Kidney epithelial cell (primary cell): ENCODE results near the gene ZNF37A. TPM values are rescaled to one million over a fixed set of nuclear protein-coding genes. Genes with fewer than 3 reads are reported as not detected.
A peak's percentile ranks its signal among the peaks of the same experiment; 100 is the strongest.
"Not testable (repeated sequence)": the region's sequence is repeated elsewhere in the genome, so short reads cannot be mapped to it uniquely, and the experiment has no call there.

Source experiments
- DNase-seq: peaks from one replicate; pipeline ENCODE4 v3.0.0-alpha.2; 2010; ENCODE audit warnings: low read depth
- H3K27me3 ChIP-seq: 2 replicates; pipeline ENCODE4 v1.6.0; 2011; ENCODE audit warnings: low read length; ENCODE audit not compliant: control insufficient read depth, insufficient read depth
- H3K36me3 ChIP-seq: 2 replicates; pipeline ENCODE4 v1.5.1; 2011; ENCODE audit warnings: low read length; ENCODE audit not compliant: control insufficient read depth, insufficient read depth
- H3K4me3 ChIP-seq: 2 replicates; pipeline ENCODE4 v1.5.1; 2011; ENCODE audit warnings: low read depth, mild to moderate bottlenecking, control low read depth, low read length
- total RNA-seq: library from RNA; depleted of rRNA; stranded (reverse); fragments of >200 nt; gene quantifications from 2 replicates; pipeline ENCODE4 v1.2.3, GENCODE V29; 2015
- TF ChIP-seq, protein P1 (sequence below): IDR thresholded peaks from 2 replicates; pipeline ENCODE4 v1.5.1; 2011; ENCODE audit warnings: mild to moderate bottlenecking, moderate library complexity, low read length, control low read depth, inconsistent platforms; ENCODE audit not compliant: insufficient read depth, poor library complexity, severe bottlenecking

Gene ZNF37A
- total RNA-seq, 1 donor from 2014 or later = 10.8 TPM

DNA sequence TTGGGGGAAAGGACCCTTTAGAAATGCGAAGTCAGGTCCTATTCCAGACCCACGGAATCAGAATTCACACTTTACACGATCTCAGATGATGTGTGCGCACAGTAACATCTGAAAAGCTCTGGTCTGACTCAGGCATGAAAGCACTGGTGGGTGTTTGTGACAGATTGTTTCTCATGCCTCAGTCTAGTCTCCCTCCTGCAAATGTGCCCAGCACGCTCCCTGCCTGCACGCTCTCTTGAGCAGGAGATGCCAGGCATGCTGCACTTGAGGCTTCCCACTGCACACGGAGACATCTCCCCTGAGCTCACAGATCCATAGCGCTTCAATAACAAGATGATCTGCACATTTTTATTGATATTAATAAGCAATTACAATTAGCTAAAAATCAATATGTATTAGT, 23.6 kb upstream of the ZNF37A start:
- no peak for DNase-seq
- TF ChIP-seq, protein P1, sequence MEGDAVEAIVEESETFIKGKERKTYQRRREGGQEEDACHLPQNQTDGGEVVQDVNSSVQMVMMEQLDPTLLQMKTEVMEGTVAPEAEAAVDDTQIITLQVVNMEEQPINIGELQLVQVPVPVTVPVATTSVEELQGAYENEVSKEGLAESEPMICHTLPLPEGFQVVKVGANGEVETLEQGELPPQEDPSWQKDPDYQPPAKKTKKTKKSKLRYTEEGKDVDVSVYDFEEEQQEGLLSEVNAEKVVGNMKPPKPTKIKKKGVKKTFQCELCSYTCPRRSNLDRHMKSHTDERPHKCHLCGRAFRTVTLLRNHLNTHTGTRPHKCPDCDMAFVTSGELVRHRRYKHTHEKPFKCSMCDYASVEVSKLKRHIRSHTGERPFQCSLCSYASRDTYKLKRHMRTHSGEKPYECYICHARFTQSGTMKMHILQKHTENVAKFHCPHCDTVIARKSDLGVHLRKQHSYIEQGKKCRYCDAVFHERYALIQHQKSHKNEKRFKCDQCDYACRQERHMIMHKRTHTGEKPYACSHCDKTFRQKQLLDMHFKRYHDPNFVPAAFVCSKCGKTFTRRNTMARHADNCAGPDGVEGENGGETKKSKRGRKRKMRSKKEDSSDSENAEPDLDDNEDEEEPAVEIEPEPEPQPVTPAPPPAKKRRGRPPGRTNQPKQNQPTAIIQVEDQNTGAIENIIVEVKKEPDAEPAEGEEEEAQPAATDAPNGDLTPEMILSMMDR = no peak
- H3K36me3 ChIP-seq = no peaks in the 10 kb centered on the region
- H3K4me3 ChIP-seq = no peak overlapping the region
- H3K27me3 ChIP-seq = no peaks in the 10 kb centered on the region

DNA sequence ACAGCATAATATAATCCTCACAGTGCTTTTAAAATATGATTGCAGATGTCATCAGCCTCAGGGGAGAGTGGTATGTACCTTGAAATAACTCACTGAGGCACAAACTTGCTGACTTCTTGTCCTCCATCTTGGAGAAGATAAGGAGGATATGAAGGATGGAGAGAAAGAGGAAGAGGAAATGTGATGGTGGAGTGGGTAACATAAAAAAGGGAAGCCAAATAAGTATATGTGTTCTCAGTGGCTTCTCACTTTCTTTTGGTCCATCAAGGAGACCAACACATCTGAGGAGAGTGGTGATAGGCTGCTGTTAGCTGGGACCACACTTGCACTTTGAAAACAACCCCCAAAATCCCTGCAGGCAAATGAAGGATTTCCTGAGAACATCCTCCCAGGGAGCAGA, 21.6 kb upstream of the ZNF37A start:
- DNase-seq = no peak
- Histone ChIP-seq H3K27me3 (no peaks in the 10 kb centered on the region), H3K4me3 (no peak overlapping the region), H3K36me3 (no peaks in the 10 kb centered on the region)
- TF ChIP-seq, protein P1 = no peak

GRCh38 chr10:38076687-38077086, 17.4 kb upstream of the ZNF37A start:
- Histone ChIP-seq H3K36me3 (no peaks in the 10 kb centered on the region), H3K4me3 (no peak overlapping the region), H3K27me3 (no peaks in the 10 kb centered on the region)
- TF ChIP-seq, protein P1 = no peak
- DNase-seq = no peak

GRCh38 chr10:38093318-38093717, 819 bp upstream of the ZNF37A start:
- not testable (repeated sequence) for H3K36me3 ChIP-seq, H3K4me3 ChIP-seq, H3K27me3 ChIP-seq, DNase-seq

DNA sequence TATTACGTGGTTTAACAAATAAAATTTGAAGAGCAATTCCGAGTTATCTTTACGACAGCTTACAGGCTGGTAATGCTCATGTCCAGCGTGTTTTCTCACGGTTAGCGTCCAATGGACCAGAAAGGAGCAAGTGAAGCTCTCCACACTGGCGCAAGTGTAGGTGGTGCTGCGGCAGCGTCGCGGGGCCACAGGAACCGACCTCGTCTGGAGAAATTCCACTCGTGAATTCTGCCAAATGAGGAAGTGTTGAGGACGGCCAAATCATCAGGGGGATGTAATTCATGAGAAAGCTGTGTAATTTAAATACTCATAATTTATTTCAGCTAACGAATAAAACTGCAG, 350 bp upstream of the ZNF37A start:
- H3K27me3 ChIP-seq = no peaks in the 10 kb centered on the region

DNA sequence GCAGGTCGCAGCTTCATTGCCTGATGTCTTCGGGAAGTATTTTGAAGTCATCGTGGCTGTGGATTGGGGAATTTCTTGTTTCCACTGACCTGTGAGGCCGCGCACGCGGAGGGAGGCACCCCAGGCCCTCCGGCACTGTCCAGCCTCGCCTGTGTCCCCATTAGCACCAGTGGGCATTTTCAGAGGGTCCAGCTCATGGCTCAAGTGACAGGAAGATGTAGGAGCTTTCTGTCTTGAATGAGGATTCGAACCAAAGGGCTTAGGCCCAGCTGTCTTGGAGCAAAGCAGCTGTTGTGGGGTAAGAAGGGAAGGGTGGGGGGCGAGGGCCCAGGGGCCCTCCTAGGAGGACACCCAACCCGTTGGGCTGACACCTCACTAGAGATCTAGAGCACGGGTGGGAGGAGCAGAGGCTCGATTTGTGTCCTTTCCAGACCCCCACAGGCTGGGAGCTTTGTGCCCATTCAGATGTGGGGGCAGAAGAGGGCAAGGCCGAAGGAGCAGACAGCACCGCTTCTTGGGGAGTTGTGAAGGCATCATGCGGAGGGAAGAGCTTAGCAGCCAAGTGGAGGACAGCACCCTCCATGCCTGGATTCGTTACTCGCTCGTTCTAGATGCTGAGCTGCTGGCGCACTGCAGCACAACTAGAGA, 914 bp downstream of the ZNF37A start:
- TF ChIP-seq, protein P1 = no peak
- DNase-seq = no peak
- H3K27me3 ChIP-seq = no peaks in the 10 kb centered on the region

More for the DNA sequence above, 350 bp upstream of the ZNF37A start:
- TF ChIP-seq, protein P1 = no peak
- no peak for DNase-seq
- peaks cover 1% of the 10 kb centered on the region for H3K36me3 ChIP-seq
- peak overlapping the region; percentile 80 for H3K4me3 ChIP-seq

More for the DNA sequence above, 914 bp downstream of the ZNF37A start:
- peaks cover 1% of the 10 kb centered on the region for H3K36me3 ChIP-seq
- H3K4me3 ChIP-seq = peak overlapping the region; percentile 80
